Fibroblast of skin of left quadriceps (primary cell): ENCODE results near the gene ARHGEF12.

Experiments used
- DNase-seq, 2 experiments: peaks; one replicate each; pipeline ENCODE4 v3.0.0-alpha.2; 2013; ENCODE audit warnings: low read depth in 2 of 2

ARHGEF12 gene

DNA sequence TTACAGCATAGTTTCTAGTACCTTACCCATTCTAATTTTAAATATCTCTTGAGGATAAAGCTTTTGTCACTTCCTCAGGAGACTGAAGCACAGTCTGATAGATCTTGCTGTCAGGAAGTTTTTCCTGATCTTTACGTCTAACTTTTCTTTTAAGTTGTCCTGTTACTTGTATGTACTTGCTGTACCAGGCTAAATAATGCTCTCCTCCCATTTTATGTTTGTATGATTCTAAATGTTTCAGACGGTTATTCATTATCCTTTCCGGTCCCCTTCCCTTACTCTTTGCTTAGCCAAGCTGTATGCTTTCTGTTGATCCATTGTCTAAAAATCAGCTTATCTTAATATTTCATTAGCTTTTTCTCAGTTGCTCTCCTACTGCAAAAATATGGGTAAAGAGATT lies 6.0 kb downstream of the ARHGEF12 start:
- DNase-seq, result no peak

DNA sequence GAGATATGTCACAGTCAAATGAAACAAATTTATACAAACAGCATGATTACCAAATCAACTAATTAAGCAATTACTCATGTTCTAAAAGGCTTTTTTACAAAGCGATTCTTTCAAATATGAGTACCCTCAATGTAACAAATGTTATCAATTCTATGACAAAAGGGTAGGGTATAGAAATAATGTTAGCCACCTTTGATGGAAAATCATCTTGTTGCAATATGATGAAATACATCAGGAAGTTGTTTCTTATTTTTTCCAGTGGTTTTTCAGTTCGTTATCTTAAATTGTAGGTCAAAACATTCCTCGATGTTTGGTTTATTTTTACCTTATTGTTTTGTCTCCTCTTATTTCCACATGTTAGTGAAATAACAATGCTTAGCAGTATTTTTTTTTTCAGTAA lies 6.5 kb downstream of the ARHGEF12 start:
- no peak for DNase-seq

DNA sequence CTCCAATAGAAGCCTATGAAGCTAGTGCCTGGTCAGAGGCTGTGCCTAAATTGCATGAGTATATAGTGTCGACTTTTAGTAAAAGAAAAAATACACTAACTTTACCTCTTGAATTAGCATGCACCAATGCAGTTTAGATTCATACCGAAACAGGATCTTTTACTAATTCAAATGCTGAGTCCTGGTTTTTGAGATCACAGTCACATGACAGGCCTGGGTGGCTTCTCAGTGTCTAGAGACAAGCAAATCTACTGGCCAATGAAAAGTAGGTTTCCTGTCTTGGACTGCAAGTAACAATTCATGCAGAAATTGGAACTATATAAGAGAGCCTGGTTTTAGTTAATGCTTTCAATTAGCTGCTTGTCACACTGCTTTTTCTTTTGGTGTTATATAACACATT lies 7.2 kb downstream of the ARHGEF12 start:
- no peak for DNase-seq

DNA sequence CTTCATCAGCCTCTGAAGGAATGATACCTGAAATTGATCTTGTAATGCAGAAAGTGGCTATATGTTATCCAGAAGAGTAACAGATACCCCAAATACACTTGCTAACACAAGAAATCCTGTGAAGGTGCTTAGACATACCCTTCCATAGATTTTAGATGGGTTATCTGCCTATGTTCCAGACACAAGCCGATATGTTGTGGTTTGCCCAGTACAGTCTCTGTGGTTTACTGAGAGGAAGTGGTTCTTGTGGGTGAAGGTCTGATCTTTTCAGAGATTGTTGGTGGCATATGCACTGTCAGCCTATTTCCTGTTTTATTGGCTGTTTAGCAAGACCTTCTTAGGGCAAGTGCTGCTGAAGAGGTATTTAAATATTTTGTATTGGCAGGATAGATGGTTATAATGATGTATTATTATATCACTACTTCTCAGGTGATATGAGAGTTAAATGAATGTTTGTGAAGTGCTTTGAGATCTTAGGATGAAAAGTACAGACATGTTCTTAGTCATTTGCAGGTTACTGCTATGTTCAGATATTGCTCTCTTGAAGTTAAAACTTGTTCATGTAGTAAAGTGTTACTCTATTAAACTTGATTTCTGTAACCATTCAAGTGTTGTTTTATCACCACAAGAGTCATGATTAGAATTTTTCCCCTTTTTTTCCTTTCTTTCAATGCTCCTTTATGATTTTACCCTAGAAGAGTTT lies 8.2 kb downstream of the ARHGEF12 start:
- DNase-seq, result no peak

DNA sequence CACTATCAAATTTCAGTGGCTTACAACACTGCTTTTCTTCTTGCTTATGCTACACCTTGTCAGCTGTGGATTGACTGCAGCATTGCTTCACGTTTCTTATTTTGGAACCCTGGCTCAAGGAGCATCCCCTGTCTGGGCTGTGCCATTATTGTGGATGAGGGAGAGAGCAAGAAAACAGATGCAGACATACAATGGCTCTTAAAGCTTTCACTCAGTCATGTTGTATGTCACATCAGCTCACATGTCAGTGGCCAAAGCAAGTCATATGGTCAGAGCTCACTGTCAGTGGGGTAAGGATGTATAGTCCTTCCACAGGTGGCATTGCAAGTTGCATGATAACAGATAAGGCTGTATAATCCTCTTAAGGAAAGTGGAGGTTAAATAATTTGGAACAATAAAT lies 10.0 kb downstream of the ARHGEF12 start:
- no peak for DNase-seq

DNA sequence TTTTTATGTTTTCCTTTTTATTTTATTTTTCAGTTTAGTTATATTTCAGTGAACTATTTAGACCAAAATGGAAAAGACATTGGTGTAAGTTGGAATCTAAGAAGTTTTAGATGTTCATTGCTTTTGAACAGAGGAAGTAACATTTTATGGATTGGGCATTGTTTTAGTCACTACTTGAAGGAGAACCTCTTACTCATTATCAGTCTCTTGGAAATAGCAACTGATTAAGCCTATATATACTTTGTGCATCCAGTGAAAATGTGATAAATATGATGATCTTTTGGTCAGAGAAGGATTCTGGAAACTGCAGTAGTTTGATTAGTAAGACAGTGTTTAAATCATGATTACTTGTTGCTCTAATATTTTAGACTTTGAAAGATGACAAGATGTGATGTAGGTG lies 14.4 kb downstream of the ARHGEF12 start:
- no peak for DNase-seq

DNA sequence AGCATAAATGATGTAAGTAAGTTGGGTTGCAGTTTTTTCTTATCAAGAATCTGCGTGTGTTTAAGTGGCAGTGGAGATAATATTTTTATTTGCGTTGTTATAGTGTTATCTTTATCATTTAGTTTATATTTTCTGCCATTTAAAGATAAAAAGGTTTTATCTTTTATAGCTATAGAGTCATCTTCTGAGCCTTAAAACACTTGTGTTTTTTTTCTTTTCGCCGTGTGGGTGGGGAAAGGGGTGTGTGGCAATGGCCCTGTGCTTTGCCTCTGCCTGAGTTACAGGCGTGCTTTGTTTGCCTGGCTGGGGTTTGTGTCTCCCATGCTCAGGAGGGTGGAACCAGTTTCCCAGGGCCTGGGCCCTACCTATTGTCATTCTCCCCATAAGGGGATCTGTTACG lies 16.2 kb downstream of the ARHGEF12 start:
- no peak for DNase-seq

DNA sequence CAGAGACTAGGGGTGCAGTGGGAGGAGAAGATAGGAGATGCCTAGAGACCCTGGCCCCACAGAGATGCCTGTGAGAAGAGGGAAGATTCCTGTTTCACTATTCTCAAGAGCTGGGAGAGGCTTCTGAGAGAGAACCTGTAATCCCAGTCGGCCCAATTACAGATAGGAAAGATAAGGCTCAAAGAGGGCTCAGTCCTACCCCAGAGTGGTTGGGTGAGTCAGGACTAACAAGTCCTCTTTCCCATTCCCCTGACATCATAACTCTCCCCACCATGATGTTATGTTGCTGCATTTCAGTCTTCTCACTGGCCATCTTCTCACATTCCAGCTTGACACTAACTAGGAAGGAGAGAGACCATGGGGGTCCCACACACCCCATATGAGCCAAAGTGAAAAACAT lies 17.9 kb downstream of the ARHGEF12 start:
- DNase-seq, result no peak

DNA sequence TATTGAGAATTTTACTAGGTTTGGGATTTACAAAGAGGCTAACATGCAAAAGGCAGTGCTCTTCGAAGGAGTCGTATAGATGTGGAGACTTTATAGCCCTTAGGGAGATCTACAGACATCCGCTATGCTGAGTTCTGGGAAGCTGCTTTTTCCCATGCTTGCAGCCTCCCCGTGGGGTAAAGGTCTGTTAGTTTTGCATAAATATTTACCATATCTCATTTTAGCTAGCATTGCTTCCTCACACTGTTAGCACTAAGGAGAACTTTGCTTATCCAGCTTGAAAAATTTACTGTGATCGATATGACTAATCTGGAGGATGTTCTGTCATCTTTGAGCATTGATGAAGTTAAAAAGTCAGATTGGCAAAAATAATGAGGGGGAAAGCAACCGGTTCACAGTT lies 18.6 kb downstream of the ARHGEF12 start:
- no peak for DNase-seq

DNA sequence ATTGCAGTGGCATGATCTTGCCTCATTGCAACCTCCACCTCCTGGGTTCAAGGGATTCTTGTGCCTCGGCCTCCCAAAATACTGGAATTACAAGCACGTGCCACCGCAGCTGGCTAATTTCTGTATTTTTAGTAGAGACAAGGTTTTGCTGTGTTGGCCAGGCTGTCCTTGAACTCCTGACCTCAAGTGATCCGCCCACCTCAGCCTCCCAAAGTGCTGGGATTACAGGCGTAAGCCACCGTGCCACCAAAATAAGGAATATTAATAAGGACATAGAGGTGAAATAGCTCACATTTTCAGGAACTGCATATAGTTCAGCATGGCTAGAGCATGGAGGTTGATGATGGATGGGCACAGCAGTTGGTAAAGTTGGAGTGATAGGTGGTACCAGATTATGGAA lies 21.4 kb downstream of the ARHGEF12 start:
- no peak for DNase-seq

DNA sequence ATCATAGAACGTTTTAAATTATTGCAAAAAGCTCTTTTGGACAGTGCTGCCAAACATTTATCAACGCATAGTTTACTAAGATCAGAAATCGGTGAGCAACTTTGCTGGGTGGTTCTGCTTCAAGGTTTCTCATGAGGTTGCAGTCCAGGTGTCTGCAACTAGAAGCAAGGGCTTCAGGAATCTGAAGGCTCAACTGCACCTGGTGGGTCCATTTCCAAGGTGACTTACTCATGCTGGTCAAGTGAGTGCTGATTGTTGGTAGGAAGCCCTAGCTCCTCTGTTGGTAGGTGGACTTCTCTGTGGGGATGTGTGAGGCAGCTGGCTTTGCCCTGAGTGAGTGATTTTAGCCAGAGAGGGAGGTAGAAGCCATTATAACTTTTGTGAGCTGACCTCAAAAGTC lies 22.5 kb downstream of the ARHGEF12 start:
- no peak for DNase-seq

DNA sequence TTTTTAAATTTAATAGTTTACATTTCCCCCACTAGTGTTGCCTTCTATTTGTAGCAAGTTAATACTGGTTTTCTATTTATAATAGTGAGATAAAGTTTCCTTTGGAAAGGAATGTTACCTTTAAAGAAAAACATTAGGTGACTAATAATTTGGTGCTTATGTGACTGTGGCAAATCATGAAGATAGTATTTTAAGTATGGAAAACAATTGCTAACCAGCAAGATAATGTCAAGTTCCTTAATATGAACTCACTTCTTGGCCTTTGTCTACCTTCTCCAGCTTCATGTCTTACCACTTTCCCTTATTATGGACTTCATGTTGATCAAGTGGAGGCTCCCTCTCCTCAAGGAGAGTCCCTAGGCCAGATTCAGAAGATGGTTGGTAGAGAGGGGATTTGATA lies 27.2 kb downstream of the ARHGEF12 start:
- no peak for DNase-seq

DNA sequence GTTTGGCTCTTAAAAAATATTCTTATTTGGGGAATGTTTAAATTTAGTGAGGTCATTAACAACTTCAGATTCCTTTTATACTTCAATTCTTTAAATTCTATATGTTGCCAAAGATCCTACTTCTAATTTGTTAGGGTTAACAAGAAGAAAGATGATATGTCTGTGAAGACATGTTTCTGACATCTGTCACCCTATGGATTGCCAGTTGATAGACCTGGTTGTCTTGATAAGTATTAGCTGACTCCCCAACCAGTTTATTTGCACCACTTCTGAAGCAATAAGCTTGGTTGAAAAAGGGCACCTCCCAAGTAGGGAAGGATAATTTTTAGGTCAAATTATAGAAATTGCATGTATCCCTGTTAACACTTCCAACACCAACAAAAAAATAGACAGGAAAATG lies 29.3 kb downstream of the ARHGEF12 start:
- no peak for DNase-seq

DNA sequence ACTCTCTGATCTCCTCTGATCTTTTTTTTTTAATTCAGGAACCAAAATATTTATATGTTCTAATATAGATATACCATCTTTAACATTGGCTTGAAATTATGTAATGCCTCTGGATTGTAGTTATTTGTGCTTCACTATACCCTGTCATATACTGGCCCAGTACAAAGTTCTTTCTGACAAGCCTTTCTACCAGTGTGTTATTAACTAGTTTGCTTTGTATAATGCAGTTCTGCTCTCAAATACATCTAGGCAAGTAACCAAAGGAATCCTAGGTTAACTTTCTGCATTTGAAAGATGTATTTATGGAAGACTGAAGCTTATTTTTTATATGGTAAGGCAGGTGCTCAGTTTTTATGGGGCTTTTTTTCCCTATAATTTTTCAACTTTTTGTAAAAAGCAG lies 36.1 kb downstream of the ARHGEF12 start:
- DNase-seq, result no peak

DNA sequence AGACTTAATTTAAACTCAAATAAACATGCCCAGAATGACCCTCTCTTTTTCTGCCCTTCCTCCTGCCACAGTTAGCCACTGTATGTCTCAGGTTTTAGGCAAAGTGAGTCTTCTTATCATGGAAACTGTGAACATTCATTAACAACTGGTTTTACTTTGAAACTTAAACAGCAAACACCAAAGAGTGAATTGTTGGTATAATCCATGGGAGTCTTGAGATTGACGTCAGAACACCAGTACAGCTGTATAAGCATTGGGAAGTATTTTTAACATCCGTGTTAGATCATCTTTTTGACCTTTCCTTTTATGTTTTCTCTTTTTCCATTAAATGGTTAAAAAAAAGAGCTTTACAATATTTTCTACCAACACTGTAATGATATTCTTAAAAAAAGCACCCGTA lies 38.9 kb downstream of the ARHGEF12 start:
- no peak for DNase-seq

DNA sequence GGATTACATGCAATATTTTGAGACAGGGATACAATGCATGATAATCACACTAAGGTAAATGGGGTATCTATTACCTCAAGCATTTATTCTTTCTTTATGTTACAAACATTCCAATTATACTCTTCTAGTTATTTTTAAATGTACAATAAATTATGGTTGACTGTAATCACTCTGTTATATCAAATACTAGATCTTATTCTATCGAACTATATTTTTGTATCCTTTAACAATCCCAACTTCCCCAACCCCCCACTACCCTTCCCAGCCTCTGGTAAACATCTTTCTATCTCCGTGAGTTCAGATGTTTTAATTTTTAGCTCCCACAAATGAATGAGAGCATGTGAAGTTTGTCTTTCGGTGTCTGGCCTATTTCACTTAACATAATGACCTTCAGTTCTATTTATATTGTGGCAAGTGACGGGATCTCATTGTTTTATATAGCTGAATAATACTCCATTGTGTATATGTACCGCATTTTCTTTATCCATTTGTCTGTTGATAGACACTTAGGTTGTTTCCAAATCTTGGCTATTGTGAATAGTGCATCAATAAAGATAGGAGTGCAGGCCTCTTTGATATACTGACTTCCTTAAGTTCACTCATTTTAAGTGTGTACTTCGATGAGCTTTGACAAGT lies 40.5 kb downstream of the ARHGEF12 start:
- no peak for DNase-seq

DNA sequence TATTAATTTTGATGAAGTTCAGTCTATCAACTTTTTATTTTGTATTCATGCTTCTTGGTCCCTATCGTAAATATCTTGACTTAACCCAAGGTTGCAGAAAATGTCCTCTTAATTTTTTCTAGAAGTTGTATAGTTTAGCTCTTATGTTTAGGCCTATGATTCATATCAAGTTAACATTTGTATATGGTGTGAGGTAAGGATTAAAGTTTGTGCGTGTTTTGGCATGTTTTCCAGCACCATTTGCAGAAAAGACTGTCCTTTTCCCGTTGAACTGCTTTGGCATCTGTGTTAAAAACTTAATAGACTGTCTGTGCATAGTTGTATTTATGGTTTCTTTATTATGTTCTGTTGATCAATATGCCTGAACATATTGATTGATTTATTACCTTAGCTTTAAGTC lies 42.3 kb downstream of the ARHGEF12 start:
- DNase-seq, result no peak

DNA sequence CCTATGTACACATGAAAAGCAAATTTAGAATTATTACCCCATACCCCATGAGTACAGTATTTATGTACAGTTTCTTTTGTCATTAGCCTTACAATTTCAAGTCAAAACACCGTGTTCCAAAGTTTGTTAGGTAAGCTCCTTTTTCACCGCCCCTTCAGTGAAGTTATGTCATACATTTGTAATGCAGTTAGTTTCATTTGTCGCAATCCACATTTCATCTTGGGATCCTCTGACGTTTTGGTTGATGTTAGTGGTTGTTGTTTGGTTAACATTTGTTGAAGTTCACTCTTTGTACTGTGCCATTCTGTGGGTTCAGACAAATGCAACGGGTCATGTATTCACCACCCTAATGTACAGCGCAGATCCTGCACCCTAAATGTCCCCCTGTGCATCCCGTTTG lies 45.2 kb downstream of the ARHGEF12 start:
- DNase-seq, result no peak

DNA sequence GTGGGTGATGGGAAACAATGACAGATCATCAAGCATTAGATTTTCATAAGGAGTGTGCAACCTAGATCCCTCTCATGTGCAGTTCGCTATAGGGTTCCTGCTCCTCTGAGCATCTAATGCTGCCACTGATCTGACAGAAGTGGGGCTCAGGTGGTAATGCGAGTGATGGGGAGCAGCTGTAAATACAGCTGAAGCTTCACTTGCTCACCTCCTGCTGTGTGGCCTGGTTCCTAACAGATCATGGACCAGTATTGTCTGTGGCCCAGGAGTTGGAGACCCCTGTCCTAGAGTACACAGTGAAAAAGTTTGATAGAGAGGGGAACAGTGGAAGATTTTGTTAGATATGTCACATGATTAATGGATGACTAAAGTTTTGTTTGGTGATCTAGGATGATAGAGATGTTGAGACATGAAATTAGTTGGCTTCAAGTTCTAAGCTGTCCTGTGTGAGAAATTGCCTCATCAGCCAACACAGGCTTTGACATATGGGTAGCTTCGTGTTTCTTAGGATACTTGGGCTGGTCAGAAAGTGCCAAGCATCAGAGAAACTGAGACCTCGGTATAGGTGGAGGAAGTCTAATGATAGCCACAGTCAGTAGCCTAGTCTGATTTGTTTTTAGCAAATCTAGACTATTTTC lies 47.4 kb downstream of the ARHGEF12 start:
- no peak for DNase-seq

DNA sequence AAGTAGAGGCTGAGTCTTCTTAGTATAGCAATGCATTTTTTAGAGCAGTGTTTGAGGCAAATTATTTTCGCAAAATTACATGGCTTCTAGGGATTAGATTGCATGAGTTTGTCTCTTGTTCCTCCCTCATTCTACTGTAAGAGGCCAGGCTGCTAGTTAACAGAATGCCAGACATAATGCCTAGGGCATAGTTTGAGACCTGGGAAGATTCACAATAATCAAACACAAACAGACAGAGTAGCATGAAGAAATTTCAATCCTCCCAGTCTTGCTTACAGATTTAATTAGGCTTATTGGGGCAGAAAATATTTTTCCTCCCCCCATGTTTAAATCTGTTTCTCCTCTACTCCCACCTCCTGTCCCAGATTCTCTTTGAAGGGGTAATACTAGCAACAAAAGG lies 48.3 kb downstream of the ARHGEF12 start:
- DNase-seq, result no peak

DNA sequence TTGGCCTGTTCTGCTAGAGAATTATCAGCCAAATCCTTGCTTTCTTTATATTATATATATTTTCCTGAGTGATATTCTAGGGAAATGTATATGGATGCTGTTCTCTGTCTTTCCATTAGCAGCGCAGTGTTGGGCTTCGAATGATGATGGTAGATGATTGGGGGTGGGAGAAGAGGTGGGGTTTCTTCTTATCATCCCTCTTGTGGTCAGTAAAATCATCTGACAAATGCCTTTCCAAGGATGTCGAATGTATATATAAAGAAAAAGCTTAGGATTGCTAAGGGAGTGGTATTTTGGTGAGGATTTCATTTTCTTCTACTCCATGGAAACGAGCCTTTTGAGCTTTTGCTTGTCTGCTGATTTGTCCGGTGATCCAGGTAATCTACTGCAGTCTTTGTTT lies 48.9 kb downstream of the ARHGEF12 start:
- DNase-seq, result no peak

DNA sequence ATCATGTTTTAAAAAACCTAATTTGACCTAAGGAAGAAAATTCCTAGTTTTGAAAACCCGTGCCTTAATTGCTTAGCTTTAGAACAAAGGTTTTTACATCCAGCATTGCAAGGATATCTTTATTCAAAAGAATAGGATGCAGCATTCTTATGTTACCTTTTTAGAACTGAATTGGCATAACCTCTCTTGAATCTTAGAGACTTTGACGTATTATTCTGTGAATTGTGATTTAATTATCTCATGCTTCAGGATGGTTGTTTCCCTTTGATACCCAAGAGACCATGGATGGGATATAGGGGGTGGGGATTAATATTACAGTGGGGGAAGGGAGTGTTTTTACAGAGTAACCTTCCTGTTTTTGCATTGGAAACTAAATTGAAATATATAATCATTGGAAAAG lies 49.4 kb downstream of the ARHGEF12 start:
- DNase-seq, result no peak

DNA sequence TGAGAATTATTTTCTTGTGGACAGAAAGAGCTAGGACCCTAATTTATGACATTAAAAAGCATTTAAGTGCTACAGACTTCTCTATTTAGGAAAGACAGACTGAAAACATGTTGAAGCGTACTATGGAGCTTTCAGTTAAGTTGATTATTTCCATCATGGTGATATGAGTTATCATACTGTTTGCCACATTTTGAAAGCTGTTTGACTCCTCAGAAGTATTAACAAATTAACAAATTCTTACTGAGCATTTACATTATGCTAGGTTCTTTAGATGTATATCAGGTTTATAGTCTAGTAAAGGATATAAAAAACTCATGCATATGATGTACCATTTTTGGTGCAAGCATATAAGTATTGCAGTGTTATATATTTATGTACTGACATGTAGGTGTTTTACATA lies 50.1 kb downstream of the ARHGEF12 start:
- no peak for DNase-seq
